Activated CD4-positive, alpha-beta T cell treated with anti-CD3 and anti-CD28 coated beads, Interleukin-2, amount 10 ng/mL, durations not matched to agents 7 days and 5 days (primary cell): Measurements from ENCODE around the gene AK9. TPM values are rescaled to one million over a fixed set of nuclear protein-coding genes. Genes with fewer than 3 reads are reported as not detected.
"Not testable (repeated sequence)": the region's sequence is repeated elsewhere in the genome, so short reads cannot be mapped to it uniquely, and the experiment has no call there.

Source experiments
- CTCF ChIA-PET: fragments of 350-600 bp; sonication (Branson Sonifier 250); formaldehyde crosslinking; loops from one replicate; lab custom pipeline; 2021; ENCODE audit warnings: antibody characterized with exemption; lab: Charles Lee
- POLR2A ChIA-PET: fragments of 350-600 bp; sonication (Branson Sonifier 250); formaldehyde crosslinking; loops from one replicate; lab custom pipeline; 2021; ENCODE audit warnings: antibody characterized with exemption; lab: Charles Lee
- DNase-seq: peaks from one replicate; pipeline ENCODE4 v3.0.0-alpha.2; 2020
- H3K27ac Mint-ChIP-seq: one replicate; pipeline ENCODE4 v1.8.0; 2021; ENCODE audit warnings: mild to moderate bottlenecking, moderate library complexity, mixed read lengths
- H3K27me3 Mint-ChIP-seq: one replicate; pipeline ENCODE4 v1.8.0; 2021; ENCODE audit warnings: mixed read lengths
- H3K36me3 Mint-ChIP-seq: one replicate; pipeline ENCODE4 v1.8.0; 2021; ENCODE audit warnings: low read depth, mixed read lengths
- H3K4me1 Mint-ChIP-seq: one replicate; pipeline ENCODE4 v1.8.0; 2021; ENCODE audit warnings: mixed read lengths
- H3K4me3 Mint-ChIP-seq: one replicate; pipeline ENCODE4 v1.8.0; 2021; ENCODE audit warnings: mild to moderate bottlenecking, moderate library complexity, mixed read lengths
- H3K9me3 Mint-ChIP-seq: one replicate; pipeline ENCODE4 v1.8.0; 2021; ENCODE audit warnings: mixed read lengths
- total RNA-seq, 2 experiments: library from RNA; stranded (reverse); gene quantifications; one replicate each; pipeline ENCODE4 v1.2.3, GENCODE V29; 2021

AK9 gene
- total RNA-seq, 2 experiments from 2014 or later = 3.4 to 5.0 TPM

- Mint-ChIP-seq H3K27me3 (peaks cover 2% of the 10 kb centered on the region), H3K9me3 (no peaks in the 10 kb centered on the region), H3K4me1 (peaks cover 30% of the 10 kb centered on the region), H3K4me3 (peak overlapping the region; percentile 89), H3K36me3 (peaks cover under 1% of the 10 kb centered on the region), H3K27ac (peak overlapping the region; percentile 91)
- ChIA-PET POLR2A (no interaction called here), CTCF (interaction anchor here (1.1 kb wide), 1 partner anchor 13 kb away, joined by 3 read pairs; no protein-coding TSS in a partner anchor)
- peak; percentile 67 for DNase-seq
Measured at GRCh38 chr6:109690373-109690736, 647 bp downstream of the AK9 start.

DNA sequence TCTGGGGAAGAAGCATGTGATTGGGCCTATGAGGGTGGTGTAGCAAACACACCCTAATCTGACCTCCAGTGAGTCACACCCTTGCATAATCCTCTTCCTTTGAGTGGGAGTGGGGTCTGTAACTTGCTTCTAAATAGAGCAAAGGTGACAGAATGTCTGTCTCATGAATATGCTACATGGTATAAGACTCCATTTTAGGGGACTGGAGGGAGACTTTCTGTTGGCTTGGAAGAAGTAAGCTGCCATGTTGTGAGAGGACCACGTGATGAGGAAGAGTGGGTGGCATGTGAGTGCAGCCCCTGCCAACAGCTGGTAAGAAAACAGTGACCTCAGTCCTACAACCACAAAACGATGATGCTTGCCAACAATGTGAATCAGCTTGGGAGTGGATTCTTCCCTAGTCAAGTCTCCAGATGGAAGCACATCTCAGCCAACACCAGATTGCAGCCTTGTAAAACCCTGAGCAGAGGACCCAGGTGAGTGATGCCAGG is 3.7 kb downstream of the AK9 start:
- peaks cover 19% of the 10 kb centered on the region for H3K4me1 Mint-ChIP-seq
- no peak overlapping the region for H3K27ac Mint-ChIP-seq
- CTCF ChIA-PET = interaction anchor here (0.8 kb wide), 1 partner anchor 9 kb away, joined by 3 read pairs; no protein-coding TSS in a partner anchor
- no peak overlapping the region for H3K4me3 Mint-ChIP-seq
- H3K9me3 Mint-ChIP-seq = peaks cover 8% of the 10 kb centered on the region
- no peak for DNase-seq
- H3K27me3 Mint-ChIP-seq = peaks cover 2% of the 10 kb centered on the region
- POLR2A ChIA-PET = no interaction called here
- peaks cover 2% of the 10 kb centered on the region for H3K36me3 Mint-ChIP-seq

DNA sequence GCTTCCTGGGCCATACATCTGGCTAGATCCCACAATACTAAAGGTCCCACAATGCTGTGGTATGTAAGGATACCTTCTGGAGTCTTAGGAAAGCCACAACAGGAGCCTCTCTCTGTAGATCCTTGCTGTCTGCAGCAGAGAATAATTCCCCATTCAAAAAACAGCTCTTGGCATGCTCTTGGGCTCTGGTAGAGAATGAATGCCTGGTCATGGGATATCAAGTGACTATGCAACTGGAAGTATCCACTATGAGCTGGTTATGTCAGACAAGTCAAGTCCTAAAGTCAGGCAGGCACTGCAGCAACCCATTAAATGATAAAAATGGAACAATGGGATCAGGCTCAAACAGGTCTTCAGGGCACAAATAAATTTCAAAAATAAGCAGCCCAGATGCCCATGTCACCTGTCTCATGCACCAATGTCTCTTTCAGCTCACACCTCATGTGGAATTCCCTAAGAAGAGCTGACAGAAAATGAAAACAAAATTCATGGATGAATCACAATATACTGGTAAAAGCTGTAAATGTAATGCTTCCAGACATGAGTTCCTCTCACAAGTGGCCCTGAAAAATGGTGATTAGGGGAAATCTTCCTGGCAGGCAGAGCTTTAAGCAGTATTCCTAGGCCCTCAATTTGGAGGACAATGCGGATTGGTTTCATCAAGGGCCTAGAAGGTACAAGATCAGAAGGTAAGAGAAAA is 4.3 kb downstream of the AK9 start:
- peaks cover 14% of the 10 kb centered on the region for H3K4me1 Mint-ChIP-seq
- H3K4me3 Mint-ChIP-seq = no peak overlapping the region
- peaks cover 2% of the 10 kb centered on the region for H3K36me3 Mint-ChIP-seq
- peaks cover 8% of the 10 kb centered on the region for H3K9me3 Mint-ChIP-seq
- no peak overlapping the region for H3K27ac Mint-ChIP-seq
- CTCF ChIA-PET = interaction anchor here (0.8 kb wide), 1 partner anchor 10 kb away, joined by 3 read pairs; no protein-coding TSS in a partner anchor
- H3K27me3 Mint-ChIP-seq = peaks cover 2% of the 10 kb centered on the region
- POLR2A ChIA-PET = interaction anchor here (0.6 kb wide), 1 partner anchor 135 kb away, joined by 3 read pairs; no protein-coding TSS in a partner anchor
- no peak for DNase-seq

GRCh38 chr6:109678661-109679505 is 12.1 kb downstream of the AK9 start:
- H3K9me3 Mint-ChIP-seq, H3K4me1 Mint-ChIP-seq, POLR2A ChIA-PET, H3K36me3 Mint-ChIP-seq, CTCF ChIA-PET, DNase-seq, H3K4me3 Mint-ChIP-seq, H3K27ac Mint-ChIP-seq, H3K27me3 Mint-ChIP-seq: not testable (repeated sequence)

DNA sequence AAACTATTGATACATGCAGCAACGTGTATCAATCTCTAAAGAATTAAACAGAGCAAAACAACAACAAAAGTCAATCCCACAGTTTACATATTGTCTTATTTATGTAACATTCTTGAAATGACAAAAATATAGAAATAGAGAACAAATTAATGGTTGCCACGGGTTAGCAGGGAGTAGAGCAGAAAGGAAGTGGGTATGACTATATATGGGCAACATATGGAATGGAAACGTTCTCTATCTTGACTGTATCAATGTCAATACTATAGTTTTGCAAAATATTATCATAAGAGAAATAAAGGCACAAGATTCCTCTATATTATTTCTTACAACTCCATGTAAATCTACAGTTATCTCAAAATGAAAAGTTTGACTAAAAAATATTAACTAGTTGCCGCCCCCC is 12.8 kb downstream of the AK9 start:
- peaks cover 5% of the 10 kb centered on the region for H3K9me3 Mint-ChIP-seq
- no peak for DNase-seq
- no peak overlapping the region for H3K4me3 Mint-ChIP-seq
- ChIA-PET POLR2A (no interaction called here), CTCF (no interaction called here)
- H3K27me3 Mint-ChIP-seq = no peaks in the 10 kb centered on the region
- H3K36me3 Mint-ChIP-seq = peaks cover 2% of the 10 kb centered on the region
- no peak overlapping the region for H3K27ac Mint-ChIP-seq
- H3K4me1 Mint-ChIP-seq = peaks cover 4% of the 10 kb centered on the region

GRCh38 chr6:109676724-109677123 is 14.3 kb downstream of the AK9 start:
- DNase-seq = no peak
- H3K36me3 Mint-ChIP-seq = no peaks in the 10 kb centered on the region
- peaks cover 4% of the 10 kb centered on the region for H3K4me1 Mint-ChIP-seq
- peaks cover 5% of the 10 kb centered on the region for H3K9me3 Mint-ChIP-seq
- H3K4me3 Mint-ChIP-seq = no peak overlapping the region
- H3K27me3 Mint-ChIP-seq = no peaks in the 10 kb centered on the region
- ChIA-PET CTCF (no interaction called here), POLR2A (no interaction called here)
- no peak overlapping the region for H3K27ac Mint-ChIP-seq

GRCh38 chr6:109672839-109673238 is 18.2 kb downstream of the AK9 start:
- no peak overlapping the region for H3K4me3 Mint-ChIP-seq
- peaks cover 2% of the 10 kb centered on the region for H3K9me3 Mint-ChIP-seq
- no peak for DNase-seq
- H3K36me3 Mint-ChIP-seq = no peaks in the 10 kb centered on the region
- POLR2A ChIA-PET = no interaction called here
- H3K27me3 Mint-ChIP-seq = no peaks in the 10 kb centered on the region
- H3K4me1 Mint-ChIP-seq = peaks cover 2% of the 10 kb centered on the region
- no peak overlapping the region for H3K27ac Mint-ChIP-seq
- CTCF ChIA-PET = interaction anchor here (1.2 kb wide), 1 partner anchor 10 kb away, joined by 4 read pairs; no protein-coding TSS in a partner anchor

- POLR2A ChIA-PET = no interaction called here
- DNase-seq = no peak
- H3K4me1 Mint-ChIP-seq = peaks cover 2% of the 10 kb centered on the region
- H3K4me3 Mint-ChIP-seq = no peak overlapping the region
- CTCF ChIA-PET = interaction anchor here (1.2 kb wide), 1 partner anchor 11 kb away, joined by 4 read pairs; no protein-coding TSS in a partner anchor
- H3K27me3 Mint-ChIP-seq = no peaks in the 10 kb centered on the region
- peaks cover 2% of the 10 kb centered on the region for H3K9me3 Mint-ChIP-seq
- H3K36me3 Mint-ChIP-seq = no peaks in the 10 kb centered on the region
- H3K27ac Mint-ChIP-seq = no peak overlapping the region
Measured at GRCh38 chr6:109672175-109672574, 18.8 kb downstream of the AK9 start.

- ChIA-PET CTCF (interaction anchor here (1.2 kb wide), 1 partner anchor 11 kb away, joined by 4 read pairs; no protein-coding TSS in a partner anchor), POLR2A (no interaction called here)
Measured at GRCh38 chr6:109671733-109672132, 19.3 kb downstream of the AK9 start.

GRCh38 chr6:109669811-109670210 is 21.2 kb downstream of the AK9 start:
- no peaks in the 10 kb centered on the region for H3K27me3 Mint-ChIP-seq
- no peaks in the 10 kb centered on the region for H3K36me3 Mint-ChIP-seq
- ChIA-PET CTCF (no interaction called here), POLR2A (no interaction called here)
- H3K4me1 Mint-ChIP-seq = no peaks in the 10 kb centered on the region
- no peaks in the 10 kb centered on the region for H3K9me3 Mint-ChIP-seq
- H3K4me3 Mint-ChIP-seq = no peak overlapping the region
- H3K27ac Mint-ChIP-seq = no peak overlapping the region
- DNase-seq = no peak

More at GRCh38 chr6:109671733-109672132, 19.3 kb downstream of the AK9 start:
- H3K27me3 Mint-ChIP-seq = no peaks in the 10 kb centered on the region
- H3K9me3 Mint-ChIP-seq = peaks cover 2% of the 10 kb centered on the region
- no peaks in the 10 kb centered on the region for H3K36me3 Mint-ChIP-seq
- DNase-seq = no peak
- H3K4me3 Mint-ChIP-seq = no peak overlapping the region
- H3K4me1 Mint-ChIP-seq = peaks cover 2% of the 10 kb centered on the region
- H3K27ac Mint-ChIP-seq = no peak overlapping the region

GRCh38 chr6:109662192-109662591 is 28.8 kb downstream of the AK9 start:
- H3K4me1 Mint-ChIP-seq = peaks cover 6% of the 10 kb centered on the region
- no peaks in the 10 kb centered on the region for H3K27me3 Mint-ChIP-seq

DNA sequence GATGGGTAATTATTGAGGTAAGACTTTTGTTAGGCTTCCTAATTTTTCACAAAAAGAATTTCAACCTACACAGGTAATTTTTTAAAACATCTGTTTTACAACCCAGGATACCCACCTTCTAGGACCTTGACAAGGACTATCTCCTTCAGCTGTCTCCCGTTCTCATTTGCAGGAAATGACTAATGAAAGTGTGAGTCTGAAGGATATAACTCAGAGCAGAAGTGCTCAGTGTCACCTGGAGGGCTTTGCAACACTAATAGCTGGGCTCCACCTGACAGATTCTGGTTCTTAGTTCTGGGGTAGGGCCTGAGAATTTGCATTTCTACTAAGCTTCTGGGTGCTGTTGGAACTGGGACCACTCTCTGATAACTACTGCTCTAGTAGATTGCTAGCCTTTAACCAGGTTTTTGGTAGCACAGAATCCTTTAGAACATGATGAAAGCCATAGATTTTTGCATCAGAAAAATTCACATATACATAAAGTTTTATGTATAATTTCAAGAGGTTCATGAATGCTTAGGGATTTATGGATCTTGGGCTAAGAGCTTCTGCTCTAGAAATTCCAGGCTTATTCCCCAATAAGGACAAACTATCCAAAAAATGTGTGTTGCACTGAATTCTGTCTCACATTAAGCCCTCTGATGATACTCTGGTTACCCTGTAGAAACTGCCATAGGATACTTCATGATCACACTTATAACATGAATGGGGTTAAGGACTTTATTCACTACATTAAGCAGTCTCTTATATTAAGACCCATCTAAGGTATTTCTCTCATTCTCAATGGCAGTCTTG is 30.3 kb downstream of the AK9 start:
- Mint-ChIP-seq H3K9me3 (no peaks in the 10 kb centered on the region), H3K27ac (no peak overlapping the region), H3K4me1 (peaks cover 6% of the 10 kb centered on the region), H3K4me3 (no peak overlapping the region), H3K36me3 (no peaks in the 10 kb centered on the region), H3K27me3 (no peaks in the 10 kb centered on the region)
- CTCF ChIA-PET = interaction anchor here (0.6 to 1.2 kb wide), 3 partner anchors 379 to 1514 kb away, joined by 3 to 4 read pairs (median 3); no protein-coding TSS in a partner anchor
- POLR2A ChIA-PET = no interaction called here
- DNase-seq = no peak

More at GRCh38 chr6:109662192-109662591, 28.8 kb downstream of the AK9 start:
- Mint-ChIP-seq H3K27ac (no peak overlapping the region), H3K4me3 (no peak overlapping the region), H3K36me3 (no peaks in the 10 kb centered on the region), H3K9me3 (no peaks in the 10 kb centered on the region)
- ChIA-PET CTCF (no interaction called here), POLR2A (no interaction called here)
- DNase-seq = no peak
